ENCODE data around the gene KIF3C.
"Not testable (repeated sequence)": the region's sequence is repeated elsewhere in the genome, so short reads cannot be mapped to it uniquely, and the experiment has no call there.

Gene KIF3C

DNA sequence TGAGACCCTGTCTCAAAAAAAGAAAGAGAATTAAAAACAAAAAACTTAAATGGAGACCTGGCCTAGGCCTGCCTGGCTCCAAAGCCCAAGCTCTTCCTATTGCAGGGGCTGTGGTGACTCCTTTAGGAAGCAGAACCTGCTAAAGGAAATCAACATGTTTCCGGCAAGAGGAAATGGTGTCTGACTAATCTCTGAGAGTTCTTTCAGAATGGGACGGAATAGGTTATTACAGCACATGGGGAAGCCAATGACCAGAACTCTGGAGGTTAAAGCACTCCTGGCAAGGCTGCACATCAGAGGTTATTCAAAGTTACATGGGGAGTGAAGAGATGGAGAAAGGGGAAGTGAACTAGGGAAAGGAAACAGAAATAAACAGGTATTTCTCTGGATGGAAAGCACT is 21.4 kb downstream of the KIF3C start:
- no peak for DNase-seq (ENCODE audit: low read depth in 3 of 3)

DNA sequence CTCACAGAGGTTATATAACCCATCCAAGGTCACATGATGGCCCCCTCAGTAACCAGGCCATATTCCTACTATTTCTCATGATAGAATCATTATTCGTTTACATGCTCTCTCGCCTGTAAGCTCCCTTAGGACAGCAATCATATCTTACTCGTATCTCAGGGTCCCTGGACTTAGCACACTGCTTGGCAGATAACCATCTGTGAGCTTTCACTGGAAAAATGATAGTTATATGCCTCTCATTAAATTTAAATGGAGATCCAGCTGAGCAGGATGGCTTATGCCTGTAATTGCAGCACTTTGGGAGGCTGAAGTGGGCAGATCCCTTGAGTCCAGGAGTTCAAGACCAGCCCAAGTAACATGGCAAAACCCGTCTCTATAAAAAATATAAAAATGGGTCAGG is 21.9 kb downstream of the KIF3C start:
- no peak for DNase-seq (ENCODE audit: low read depth in 3 of 3)

DNA sequence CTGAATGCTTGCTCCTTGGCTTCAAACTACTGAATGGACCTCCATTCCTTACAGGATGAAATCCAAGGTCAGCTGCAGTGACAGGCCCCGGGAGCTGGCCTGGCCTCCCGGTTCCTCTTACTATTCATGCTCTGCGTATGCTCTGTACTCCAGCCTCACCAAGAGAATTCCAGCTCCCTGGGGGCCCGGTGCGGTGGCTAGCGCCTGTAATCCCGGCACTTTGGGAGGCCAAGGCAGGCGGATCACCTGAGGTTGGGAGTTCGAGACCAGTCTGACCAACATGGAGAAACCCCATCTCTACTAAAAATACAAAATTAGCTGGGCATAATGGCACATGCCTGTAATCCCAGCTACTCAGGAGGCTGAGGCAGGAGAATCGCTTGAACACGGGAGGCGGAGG is 23.7 kb downstream of the KIF3C start:
- DNase-seq (ENCODE audit: low read depth in 3 of 3): not testable (repeated sequence)

DNA sequence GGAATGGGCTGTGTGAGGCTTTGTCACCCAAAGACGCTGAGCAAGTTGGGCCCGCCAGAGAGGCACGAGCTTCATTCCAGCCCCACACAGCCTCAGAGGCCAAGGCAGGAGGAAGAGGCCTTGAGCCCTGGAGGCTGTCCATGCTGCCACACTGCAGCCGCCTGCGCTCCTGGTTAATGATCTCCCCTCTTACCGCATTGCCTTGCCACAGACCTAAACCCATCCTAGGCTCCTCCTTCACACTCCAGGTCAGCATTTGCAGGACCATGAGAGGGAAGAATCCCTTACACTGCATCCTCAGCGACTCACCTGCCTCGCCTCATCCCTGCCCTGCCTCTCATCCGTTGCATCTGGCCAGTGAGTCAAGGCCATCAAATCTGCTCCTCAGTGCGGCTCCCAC is 24.6 kb downstream of the KIF3C start:
- no peak for DNase-seq (ENCODE audit: low read depth in 3 of 3)

DNA sequence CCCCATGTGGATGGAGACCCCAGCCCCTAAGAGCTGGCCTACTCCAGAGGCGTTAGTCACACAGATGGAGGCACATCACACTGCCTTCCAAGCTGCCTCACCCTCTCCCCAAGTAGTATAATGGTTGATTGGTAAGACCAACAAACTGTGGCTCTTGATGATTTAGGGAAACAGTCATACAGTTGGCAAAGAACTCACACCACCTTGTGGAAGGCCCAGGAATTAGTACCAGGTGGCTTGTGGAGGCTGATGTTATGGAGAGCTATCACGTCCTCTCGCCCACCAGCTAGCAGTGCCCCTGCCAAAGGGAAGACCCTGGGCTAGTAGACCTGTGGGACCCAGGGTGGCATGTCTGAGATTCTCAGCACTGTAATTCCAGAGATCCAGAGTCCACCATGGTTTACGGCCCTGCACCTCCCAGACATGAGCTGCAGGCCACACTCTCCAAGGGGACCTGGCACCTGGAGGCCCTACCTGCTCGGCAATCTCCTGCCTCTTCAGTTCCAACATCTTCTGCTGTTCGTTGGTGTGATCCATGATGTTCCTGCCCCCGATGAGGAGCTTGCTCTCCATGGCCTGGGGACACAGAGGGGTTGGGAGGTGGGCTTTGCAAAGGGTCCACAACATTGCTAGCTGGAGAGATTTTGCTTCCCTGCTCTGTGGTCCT is 26.3 kb downstream of the KIF3C start:
- DNase-seq (ENCODE audit: low read depth in 3 of 3): no peak

DNA sequence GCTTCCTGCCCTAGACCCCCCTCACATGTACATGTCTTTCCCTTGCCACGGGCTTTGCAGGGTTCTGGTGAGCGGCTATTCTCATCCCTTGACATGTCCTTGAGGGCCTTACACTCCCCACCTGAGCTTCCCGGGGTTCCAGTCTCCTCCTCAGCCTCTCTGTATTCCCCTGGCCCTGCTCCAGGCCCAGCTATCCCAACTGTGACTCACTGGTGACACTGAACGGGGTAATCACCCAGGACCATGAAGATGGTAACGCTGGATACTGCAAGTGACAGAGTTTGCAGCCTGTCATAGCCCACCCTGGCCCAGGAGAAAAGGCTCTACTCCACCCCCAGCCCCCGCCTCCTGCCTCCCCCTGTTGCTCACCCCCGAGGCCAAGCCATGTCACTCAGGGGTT is 27.3 kb downstream of the KIF3C start:
- no peak for DNase-seq (ENCODE audit: low read depth in 3 of 3)

DNA sequence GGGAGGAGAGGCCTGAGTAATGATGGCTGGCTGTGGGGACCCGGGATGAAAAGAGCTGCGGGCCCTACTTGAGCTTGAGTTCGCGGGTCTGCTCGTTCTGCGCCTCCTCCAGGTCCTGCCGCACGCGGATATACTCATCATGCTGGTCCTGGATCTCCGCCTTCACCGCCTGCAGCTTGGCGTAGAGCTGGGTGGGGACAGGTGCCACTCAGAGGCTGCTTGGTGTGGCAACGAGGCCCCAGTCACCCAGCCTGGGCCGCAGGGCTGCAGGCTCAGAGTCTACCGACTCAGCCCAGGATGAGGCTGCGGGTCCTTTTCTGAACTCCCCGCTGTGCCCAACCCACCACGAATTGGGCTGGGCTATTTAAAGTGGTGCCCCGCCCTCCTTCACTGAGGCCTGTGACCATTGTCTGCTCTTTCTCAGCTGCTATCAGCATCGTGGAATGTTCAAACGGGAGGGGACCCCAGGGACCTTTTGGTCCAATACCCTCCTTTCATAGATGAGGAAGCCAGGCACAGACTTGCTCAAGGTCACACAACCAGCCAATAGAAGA is 28.0 kb downstream of the KIF3C start:
- DNase-seq (ENCODE audit: low read depth in 3 of 3): no peak

DNA sequence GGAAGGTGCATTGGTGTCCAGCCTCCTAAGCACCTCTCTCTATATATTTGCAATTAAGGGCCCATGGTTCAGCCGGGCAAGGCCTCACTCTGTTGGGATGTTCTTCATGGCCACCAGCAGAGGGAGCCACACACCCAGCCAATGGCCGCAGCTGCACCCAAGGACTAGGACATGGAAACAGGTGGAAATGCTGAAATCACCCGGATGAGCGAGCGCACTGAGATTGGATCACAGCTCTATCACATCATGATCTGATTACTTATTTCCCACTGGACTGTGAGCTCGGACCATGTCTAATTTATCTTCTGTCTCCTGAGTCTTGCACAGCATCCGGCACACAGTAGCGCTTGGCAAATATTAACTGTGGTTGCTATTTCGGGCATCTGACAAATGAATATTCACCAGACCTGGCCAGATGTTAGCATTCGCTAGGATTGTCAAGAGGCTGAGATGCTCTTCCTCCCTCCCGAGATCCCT is 31.2 kb downstream of the KIF3C start:
- peak; percentile 40 to 67 (median 52) for DNase-seq (ENCODE audit: low read depth in 3 of 3)

DNA sequence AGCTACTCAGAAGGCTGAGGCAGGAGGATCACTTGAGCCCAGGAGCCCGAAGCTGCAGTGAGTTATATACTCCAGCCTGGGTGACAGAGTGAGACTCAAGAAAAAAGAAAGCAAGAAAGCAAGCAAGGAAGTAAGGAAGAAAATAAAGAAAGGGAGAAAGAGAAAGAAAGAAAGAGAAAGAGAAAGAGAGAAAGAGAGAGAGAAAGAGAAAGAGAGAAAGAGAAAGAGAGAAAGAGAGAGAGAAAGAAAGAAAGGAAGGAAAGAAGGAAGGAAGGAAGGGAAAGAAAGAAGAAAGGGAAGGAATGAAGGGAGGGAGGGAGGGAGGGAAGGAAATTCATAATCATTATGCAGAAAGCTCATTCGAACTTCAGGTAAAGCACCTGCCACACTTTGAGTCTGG is 33.9 kb downstream of the KIF3C start:
- no peak for DNase-seq (ENCODE audit: low read depth in 3 of 3)

DNA sequence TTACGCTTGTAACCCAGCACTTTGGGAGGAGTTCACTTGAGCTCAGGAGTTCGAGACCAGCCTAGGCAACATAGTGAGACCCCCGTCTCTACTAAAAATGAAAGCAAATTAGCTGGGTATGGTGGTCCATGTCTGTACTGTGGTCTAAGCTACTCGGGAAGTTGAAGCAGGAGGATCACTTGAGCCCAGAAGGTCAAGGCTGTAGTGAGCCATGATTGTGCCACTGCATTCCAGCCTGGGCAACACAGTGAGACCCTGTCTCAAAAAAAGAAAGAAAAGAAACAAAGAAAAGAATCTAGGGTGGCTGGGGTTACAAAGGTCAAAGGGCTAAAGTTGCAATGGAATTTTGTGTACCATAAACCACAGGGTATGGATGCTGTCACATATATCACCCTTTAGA is 41.3 kb downstream of the KIF3C start:
- DNase-seq (ENCODE audit: low read depth in 3 of 3): no peak

DNA sequence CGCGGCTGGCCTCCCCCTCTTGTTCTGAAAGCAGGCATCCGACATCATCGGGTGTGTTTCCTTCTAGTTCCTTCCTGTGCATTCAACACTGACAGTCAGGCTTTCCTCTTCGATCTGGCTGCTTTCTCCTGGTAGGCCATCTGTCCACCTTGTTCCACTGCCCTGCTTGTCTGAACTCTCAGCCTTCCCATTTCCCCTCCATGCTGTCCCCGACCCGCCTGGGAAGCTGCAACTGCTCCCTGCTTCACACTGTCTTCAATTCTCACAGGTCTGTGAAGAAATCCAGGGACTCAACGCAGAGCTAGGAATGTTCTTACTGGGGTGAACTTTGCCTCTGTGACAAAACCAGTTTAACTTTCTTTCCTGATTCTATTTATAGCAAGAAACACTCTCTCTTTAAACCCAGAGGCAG is 43.0 kb downstream of the KIF3C start:
- DNase-seq (ENCODE audit: low read depth in 3 of 3): no peak

DNA sequence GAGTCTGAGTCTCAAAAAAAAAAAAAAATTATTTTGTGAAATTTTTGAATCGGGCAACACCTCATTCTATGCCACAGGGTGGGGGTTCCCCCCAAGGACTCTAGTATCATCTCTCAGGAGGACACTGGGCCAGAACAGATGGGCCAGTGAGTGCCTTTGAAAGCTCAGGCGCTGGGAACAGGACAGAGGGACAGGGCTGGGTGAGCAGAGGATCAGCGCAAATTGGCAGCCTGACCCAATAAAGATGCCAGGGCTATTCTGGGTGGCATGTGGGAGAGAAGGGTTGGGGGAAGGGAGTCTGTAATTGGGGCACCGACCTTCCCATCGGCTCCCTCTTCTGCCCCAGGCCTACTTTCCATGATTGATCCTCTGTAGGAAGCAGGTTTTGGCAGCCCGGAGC is 44.0 kb downstream of the KIF3C start:
- no peak for DNase-seq (ENCODE audit: low read depth in 3 of 3)

DNA sequence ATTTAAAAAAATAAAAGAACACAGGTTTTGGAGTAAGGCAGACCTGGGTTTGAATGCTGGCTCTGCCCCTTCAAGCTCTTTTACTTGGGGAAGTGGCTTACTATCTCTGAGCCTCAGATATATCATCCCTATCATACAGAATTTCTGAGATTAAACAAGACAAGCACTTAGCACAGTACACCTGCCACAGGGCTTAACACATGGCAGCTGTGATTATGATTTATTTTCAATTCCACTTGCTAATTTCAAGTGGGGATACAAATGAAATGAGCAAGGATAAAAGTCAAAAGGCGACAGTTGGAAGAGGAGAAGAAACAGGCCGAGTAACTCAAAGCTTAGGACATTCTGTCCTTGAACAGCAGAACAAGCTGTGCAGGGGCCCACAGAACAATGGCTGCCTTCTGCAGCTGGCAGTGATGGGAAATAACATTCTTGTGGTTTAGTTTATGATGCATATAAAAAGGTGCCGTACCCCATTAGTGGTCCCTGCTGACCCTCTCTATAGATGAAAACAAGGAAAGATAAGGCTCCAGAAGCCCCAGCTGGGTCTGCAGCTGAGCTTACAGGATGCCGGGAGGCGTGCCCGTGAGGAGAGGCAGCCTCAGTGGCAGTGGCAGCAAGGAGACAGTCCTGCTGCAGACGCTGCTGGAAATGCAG is 45.3 kb downstream of the KIF3C start:
- no peak for DNase-seq (ENCODE audit: low read depth in 3 of 3)

DNA sequence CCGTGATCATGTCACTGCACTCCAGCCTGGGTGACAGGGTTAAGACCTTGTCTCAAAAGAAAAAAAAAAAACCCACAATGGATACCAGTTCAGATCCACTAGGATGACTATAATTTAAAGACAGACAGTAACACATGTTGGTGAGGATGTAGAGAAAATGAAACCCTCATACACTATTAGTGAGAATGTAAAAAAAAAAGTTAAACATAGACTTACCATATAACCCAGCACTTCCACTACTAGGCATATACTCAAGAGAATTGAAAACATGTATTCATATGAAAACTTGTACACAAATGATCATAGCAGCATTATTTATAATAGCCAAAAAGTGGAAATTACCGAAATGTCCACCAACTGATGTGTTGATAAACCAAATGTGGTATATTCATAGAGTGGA is 48.7 kb downstream of the KIF3C start:
- DNase-seq (ENCODE audit: low read depth in 3 of 3): no peak

DNA sequence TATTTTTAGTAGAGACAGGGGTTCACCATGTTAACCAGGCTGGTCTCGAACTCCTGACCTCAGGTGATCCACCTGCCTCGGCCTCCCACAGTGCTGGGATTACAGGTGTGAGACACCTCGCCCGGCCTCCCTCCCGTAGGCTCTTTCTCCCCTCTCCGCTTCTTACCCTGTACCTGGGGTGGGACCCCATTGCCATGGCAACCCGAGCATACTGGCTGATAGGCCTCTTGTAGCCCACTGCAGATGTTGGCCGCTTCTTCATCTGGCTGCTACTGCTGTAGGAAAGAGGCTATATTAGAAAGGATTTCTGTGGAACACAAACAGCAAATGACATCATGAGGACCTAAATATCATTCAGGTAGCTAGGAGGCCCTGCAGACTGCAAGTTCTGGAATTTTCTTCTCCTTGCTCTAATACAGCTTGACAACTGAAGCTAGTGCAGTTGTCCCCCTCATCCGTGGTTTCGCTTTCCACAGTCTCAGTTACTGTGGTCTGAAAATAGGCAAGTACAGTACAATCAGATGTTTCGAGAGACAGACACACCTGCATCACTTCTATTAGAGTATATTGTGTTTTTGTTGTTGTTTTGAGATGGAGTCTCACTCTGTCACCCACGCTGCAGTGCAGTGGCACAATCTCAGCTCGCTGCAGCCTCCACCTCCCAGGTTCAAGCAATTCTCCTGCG is 52.4 kb downstream of the KIF3C start:
- no peak for DNase-seq (ENCODE audit: low read depth in 3 of 3)

DNA sequence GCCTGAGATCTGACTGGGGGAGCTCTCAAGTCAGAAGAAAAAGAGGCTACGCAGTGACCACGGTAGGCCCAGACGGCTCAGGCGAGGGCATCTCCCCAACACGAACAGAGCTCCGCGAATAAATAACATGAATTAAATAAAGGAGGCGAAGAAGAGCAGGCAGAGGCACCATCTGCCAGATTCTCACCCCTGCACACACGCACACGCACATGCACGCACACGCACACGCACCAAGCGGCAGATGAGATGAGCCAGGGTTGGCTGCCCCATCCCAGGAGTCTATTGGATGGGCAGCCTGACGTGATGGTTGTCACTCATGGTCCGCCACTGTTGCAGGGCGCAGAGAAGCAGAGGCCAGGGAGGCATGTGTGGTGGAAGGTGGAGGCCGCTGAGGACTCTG is 53.6 kb downstream of the KIF3C start:
- no peak for DNase-seq (ENCODE audit: low read depth in 3 of 3)

DNA sequence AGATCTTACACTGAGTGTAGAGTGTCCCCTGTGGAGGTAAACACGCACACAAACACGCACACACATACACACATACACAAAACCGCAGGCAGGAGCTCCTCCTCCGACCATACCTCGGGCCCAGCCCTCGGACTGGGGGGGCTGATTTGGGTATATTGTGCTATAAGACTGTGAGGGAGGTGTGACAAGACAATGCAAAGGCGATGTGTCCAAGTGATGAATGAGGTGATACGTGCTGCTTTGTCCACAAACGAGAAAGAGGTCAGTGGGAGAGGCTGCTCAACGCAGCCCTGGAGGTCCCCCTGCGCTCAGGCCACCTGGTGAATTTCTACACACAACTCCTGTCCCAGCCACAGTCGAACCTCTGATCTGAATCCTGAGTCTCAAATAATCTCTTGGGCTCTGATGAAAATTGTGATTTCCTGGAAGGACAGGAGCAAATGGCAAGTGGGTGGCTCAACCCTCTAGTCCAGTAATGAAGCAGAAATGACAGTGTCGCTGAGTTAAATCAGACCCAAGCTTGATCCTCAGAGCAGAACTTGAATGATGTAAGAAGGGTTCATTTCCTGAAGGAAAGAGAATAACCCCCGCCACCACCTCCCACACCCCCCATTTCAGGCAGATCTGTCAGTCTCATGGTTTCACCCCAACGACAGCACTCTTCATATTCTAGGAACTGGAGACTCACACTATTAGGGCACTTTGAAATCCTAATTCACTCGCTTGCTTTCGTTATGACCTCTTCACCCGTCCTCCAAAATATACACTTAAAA is 55.1 kb downstream of the KIF3C start:
- DNase-seq (ENCODE audit: low read depth in 3 of 3): no peak

DNA sequence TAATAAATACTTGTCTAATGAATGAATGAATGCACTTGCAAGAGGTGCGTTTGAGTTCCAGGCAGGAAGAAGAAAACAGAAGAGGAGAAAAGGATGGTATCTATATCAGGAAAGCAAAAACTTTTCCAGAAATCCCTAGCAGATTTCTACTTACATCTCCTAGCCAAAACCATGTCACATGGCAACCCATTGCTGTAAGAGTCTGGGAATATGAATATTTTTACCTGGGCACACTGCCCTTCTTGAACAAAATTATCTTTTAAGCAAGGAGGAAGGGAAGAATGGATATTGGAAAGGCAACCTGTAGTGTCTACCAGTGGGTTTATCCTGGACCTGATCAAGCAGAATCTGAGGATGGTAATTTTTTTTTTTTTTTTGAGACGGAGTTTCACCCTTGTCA is 59.8 kb downstream of the KIF3C start:
- no peak for DNase-seq (ENCODE audit: low read depth in 3 of 3)

DNA sequence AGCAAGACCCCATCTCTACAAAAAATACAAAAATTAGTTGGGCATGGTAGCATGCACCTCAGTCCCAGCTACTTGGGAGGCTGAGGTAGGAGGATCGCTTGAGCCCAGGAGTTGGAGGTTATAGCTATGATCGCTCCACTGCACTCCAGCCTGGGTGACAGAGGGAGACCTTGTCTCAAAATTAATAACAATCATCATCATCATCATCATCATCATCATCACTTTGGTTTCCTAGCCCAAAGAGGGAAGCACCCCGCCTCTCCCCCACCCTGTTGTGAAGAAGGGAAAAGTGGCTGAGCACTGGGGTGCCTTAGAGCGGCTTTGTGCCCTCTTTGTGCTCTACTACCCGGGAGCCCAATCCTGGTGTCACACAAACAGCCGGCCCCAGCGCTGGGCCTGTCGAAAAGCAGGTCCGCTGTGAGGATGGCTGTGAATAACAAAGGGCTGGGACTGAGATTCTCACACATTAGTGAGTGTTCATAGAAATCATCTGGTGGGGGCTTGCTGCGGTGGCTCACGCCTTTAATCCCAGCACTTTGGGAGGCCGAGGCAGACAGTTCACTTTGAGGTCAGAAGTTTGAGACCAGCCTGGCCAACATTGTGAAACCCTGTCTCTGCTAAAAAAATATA is 61.4 kb downstream of the KIF3C start:
- DNase-seq (ENCODE audit: low read depth in 3 of 3): no peak

DNA sequence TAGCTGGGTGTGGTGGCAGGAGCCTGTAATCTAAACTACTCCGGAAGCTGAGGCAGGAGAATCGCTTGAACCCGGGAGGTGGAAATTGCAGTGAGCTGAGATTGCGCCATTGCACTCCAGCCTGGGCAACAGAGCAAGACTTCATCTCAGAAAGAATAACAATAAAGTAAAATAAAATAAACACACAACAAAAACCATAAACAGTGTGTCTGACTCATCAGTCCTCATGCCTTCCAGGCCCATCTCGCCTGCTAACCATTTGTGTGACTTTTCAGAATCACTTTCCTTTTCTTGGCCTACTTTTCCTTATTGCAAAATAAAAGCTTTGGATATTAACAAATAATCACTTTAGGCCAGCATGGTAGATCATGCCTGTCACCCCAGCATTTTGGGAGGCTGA is 62.0 kb downstream of the KIF3C start:
- no peak for DNase-seq (ENCODE audit: low read depth in 3 of 3)

DNA sequence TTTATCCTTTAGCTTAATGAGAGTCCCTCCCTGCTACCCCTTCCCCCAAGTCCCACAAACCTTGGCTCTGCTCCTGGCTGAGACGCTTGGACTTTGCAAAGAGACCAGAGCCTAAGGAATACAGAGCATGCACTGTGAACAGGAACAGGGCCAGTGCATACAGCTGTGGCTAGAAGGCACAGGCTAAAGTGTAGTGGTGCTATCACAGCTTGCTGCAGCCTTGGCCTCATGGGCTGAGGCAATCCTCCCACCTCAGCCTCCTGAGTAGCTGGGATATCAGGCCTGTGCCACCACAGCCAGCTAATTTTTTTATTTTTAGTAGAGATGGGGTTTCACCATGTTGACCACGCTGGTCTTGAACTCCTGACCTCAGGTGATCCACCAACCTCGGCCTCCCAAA is 64.5 kb downstream of the KIF3C start:
- no peak for DNase-seq (ENCODE audit: low read depth in 3 of 3)

DNA sequence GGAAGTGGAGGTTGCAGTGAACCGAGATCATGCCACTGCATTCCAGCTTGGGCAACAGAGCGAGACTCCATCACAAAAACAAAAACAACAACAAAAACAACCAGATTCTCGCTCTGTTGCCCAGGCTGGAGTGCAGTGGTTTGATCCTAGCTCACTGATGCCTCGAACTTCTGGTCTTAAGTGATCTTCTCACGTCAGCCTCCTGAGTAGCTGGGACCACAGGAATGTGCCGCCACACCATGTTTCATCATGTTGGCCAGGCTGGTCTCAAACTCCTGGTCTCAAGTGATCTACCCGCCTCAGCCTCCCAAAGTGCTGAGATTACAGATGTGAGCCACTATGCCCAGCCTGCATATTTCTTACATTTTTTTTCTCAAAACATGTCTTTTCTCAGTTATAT is 64.9 kb downstream of the KIF3C start:
- not testable (repeated sequence) for DNase-seq (ENCODE audit: low read depth in 3 of 3)

Data from stimulated activated CD4-positive, alpha-beta T cell treated with anti-CD3 and anti-CD28 coated beads, TNF-alpha, amount 100 ng/mL, for 24 hours (primary cell).